ENCODE results near the gene TSC2.
"Not testable (repeated sequence)": the region's sequence is repeated elsewhere in the genome, so short reads cannot be mapped to it uniquely, and the experiment has no call there.

- not testable (repeated sequence) for TF ChIP-seq CTCF (IDR thresholded peaks at IDR 0.05; ENCODE audit: low read length); EZH2 (IDR thresholded peaks at IDR 0.05; ENCODE audit: borderline replicate concordance, low read length)
Observed at GRCh38 chr16:2106211-2106610, 58.4 kb downstream of the TSC2 start.
